Suprapubic skin (tissue), 4 donors: Measurements from ENCODE around the gene RIMBP2.

Source experiments
- CTCF ChIP-seq, 2 donors: fragments of 200-600 bp in 1 of 2; fragments of 450-650 bp in 1 of 2; sonication (generic) in 1 of 2; IDR thresholded peaks; one replicate each; pipeline ENCODE4 v1.5.1; 2016 to 2019; ENCODE audit warnings: antibody characterized with exemption in 2 of 2, mild to moderate bottlenecking in 1 of 2, moderate library complexity in 1 of 2
- POLR2A ChIP-seq, 2 donors: fragments of 450-650 bp; IDR thresholded peaks; one replicate each; pipeline ENCODE4 v1.6.1; 2017; ENCODE audit warnings: antibody characterized with exemption in 2 of 2, mild to moderate bottlenecking in 2 of 2, moderate library complexity in 2 of 2
- POLR2AphosphoS5 ChIP-seq, 3 donors: sonication (generic); formaldehyde crosslinking; IDR thresholded peaks; one replicate each; pipeline ENCODE4 v1.6.1; 2017; ENCODE audit warnings: antibody characterized with exemption in 3 of 3

- TF ChIP-seq CTCF (IDR thresholded peaks at IDR 0.05), result no peak
- TF ChIP-seq POLR2A (IDR thresholded peaks at IDR 0.05), result no peak
- TF ChIP-seq POLR2AphosphoS5 (IDR thresholded peaks at IDR 0.05), result no peak
Measured at GRCh38 chr12:130619385-130620001, 96.6 kb downstream of the RIMBP2 start.
